HepG2 (cell line): ENCODE data around the gene DNAJC13. TPM values are rescaled to one million over a fixed set of nuclear protein-coding genes. Genes with fewer than 3 reads are reported as not detected.
A peak's percentile ranks its signal among the peaks of the same experiment; 100 is the strongest.

Experiments used
- ATF7 ChIP-seq, 2 experiments: fragments of 450-650 bp in 1 of 2; sonication (generic) in 1 of 2; formaldehyde crosslinking in 1 of 2; IDR thresholded peaks; 2 replicates each; pipeline versions ENCODE4 v1.4.0 to v1.6.1; 2016 to 2020; ENCODE audit warnings: antibody characterized with exemption in 1 of 2, mild to moderate bottlenecking in 1 of 2, missing genetic modification reagents in 1 of 2
- DR1 ChIP-seq: sonication (generic); formaldehyde crosslinking; IDR thresholded peaks from 2 replicates; pipeline ENCODE4 v1.8.0; 2021; ENCODE audit warnings: mild to moderate bottlenecking, missing genetic modification reagents, inconsistent platforms
- HNRNPL ChIP-seq: fragments of 200-400 bp; formaldehyde crosslinking; IDR thresholded peaks from 2 replicates; pipeline ENCODE4 v1.6.1; 2017; ENCODE audit warnings: mild to moderate bottlenecking, low read depth, low read length
- KLF6 ChIP-seq: IDR thresholded peaks from 2 replicates; pipeline ENCODE4 v1.8.0; 2016; ENCODE audit warnings: missing biosample characterization, missing genetic modification reagents
- POLR2G ChIP-seq: fragments of 200-400 bp; formaldehyde crosslinking; IDR thresholded peaks from 2 replicates; pipeline ENCODE4 v1.6.1; 2018; ENCODE audit warnings: mild to moderate bottlenecking, low read depth, low read length, moderate library complexity
- PRMT3 ChIP-seq: sonication (generic); formaldehyde crosslinking; IDR thresholded peaks from 2 replicates; pipeline ENCODE4 v1.8.1; 2022; ENCODE audit warnings: low read depth, mild to moderate bottlenecking, moderate library complexity, missing genetic modification reagents, borderline replicate concordance
- SRSF9 ChIP-seq: fragments of 200-400 bp; formaldehyde crosslinking; IDR thresholded peaks from 2 replicates; pipeline ENCODE4 v1.6.1; 2018; ENCODE audit warnings: borderline replicate concordance, mild to moderate bottlenecking, low read depth, low read length; ENCODE audit not compliant: insufficient read depth, poor library complexity, severe bottlenecking
- U2AF2 ChIP-seq: fragments of 200-400 bp; formaldehyde crosslinking; IDR thresholded peaks from 2 replicates; pipeline ENCODE4 v1.6.1; 2017; ENCODE audit warnings: low read depth, mild to moderate bottlenecking, low read length
- ZBTB21 ChIP-seq: sonication (generic); formaldehyde crosslinking; IDR thresholded peaks from 2 replicates; pipeline ENCODE4 v1.4.0; 2020; ENCODE audit warnings: missing genetic modification reagents
- ZNF331 ChIP-seq: sonication (generic); formaldehyde crosslinking; IDR thresholded peaks from 2 replicates; pipeline ENCODE4 v1.4.0; 2020; ENCODE audit warnings: missing genetic modification reagents
- ZNF432 ChIP-seq: sonication (generic); formaldehyde crosslinking; IDR thresholded peaks from 2 replicates; pipeline ENCODE4 v1.5.0; 2020; ENCODE audit warnings: missing genetic modification reagents, mild to moderate bottlenecking, borderline replicate concordance
- ZNF550 ChIP-seq: sonication (generic); formaldehyde crosslinking; IDR thresholded peaks from 2 replicates; pipeline ENCODE4 v1.4.0; 2020; ENCODE audit warnings: mild to moderate bottlenecking, missing genetic modification reagents, borderline replicate concordance
- ZNF556 ChIP-seq: sonication (generic); formaldehyde crosslinking; IDR thresholded peaks from 2 replicates; pipeline ENCODE4 v1.4.0; 2020; ENCODE audit warnings: mild to moderate bottlenecking, missing genetic modification reagents, borderline replicate concordance
- polyA plus RNA-seq, 8 experiments: library from polyadenylated mRNA; depleted of rRNA in 3 of 8; stranded (reverse) in 7 of 8; unstranded in 1 of 8; fragments of >200 nt; fragmentation: Illumina TruSeq in 4 of 8; extraction: Trizol in 4 of 8; gene quantifications; 2 replicates each; pipeline versions ENCODE4 v1.2.1 to v1.2.3, GENCODE V29; 2011 to 2016; ENCODE audit warnings: low read depth in 4 of 8, missing spikeins in 1 of 8, mixed read lengths in 1 of 8; ENCODE audit not compliant: insufficient read depth in 1 of 8
- total RNA-seq, 5 experiments: library from RNA; depleted of rRNA; stranded (reverse); fragments of >200 nt; fragmentation: Illumina TruSeq; extraction: Trizol; gene quantifications; 2 replicates each; pipeline ENCODE4 v1.2.3, GENCODE V29; 2016; ENCODE audit warnings: low read depth in 1 of 5
- TF ChIP-seq, protein P1 (sequence below): sonication (generic); formaldehyde crosslinking; IDR thresholded peaks from 2 replicates; pipeline ENCODE4 v1.4.0; 2020; ENCODE audit warnings: mild to moderate bottlenecking, missing genetic modification reagents
- TF ChIP-seq, protein P2 (sequence below): sonication (generic); formaldehyde crosslinking; IDR thresholded peaks from 2 replicates; pipeline ENCODE4 v1.4.0; 2020; ENCODE audit warnings: mild to moderate bottlenecking, missing genetic modification reagents

DNAJC13 gene
- total and polyA plus RNA-seq, 2 of the 13 experiments (the other 11 are each of a cell fraction or from before 2014, with no cell fraction given): 9.1 to 26.2 TPM

DNA sequence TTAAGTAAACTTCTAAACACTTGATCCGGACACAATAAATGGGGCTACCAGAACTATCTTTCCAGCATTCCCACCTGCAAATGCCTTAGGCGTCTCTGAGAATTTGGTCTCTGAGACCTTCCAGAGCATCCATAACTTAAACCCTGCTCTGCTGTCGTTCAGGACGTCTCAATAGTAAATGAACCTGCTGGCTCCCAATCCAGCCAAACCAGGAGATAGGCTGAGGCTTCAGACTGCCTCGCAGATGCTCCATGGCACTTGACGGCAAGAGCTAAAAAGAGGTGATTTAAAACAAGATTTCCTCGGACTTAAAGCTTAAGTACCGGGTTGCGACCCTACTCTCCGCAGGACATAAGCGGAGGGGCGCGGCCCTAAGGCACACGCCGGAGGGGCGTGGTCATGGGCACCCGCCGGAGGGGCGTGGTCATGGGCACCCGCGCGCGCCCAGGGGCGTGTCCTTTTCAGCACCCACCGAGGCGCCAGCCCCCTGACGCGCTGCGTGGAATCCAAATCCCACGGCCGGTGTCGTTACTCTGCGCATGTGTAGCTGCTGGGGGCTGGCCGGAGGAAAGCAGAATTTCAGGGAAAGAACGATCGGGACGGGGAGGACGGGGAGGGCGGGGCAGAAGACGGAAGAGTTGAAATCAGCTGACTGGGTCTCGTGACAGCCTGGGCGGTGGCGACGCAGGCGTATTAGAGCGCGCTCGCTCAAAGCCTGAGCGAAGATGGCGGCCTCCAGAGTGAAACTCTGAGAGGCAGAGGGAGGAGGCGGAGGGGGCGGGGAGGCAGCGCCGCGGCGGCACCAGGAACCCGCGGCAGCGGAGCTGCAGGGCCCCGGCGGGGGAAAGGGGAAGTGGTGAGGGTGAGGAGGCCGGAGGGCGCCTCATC lies at the start of gene DNAJC13 (continued):
- TF ChIP-seq SRSF9: no peak
- no peak for TF ChIP-seq ZNF432 (CRISPR knock-in tag)
- no peak for TF ChIP-seq U2AF2
- TF ChIP-seq KLF6: no peak
- TF ChIP-seq POLR2G: peak; percentile 85
- no peak for TF ChIP-seq ATF7 (IDR thresholded peaks at IDR 0.05)
- 0 out of 2 replicates have a peak, but pooled peaks have one; percentile 16 for TF ChIP-seq ATF7 (CRISPR knock-in tag; IDR thresholded peaks at IDR 0.05)
- TF ChIP-seq, protein P1, sequence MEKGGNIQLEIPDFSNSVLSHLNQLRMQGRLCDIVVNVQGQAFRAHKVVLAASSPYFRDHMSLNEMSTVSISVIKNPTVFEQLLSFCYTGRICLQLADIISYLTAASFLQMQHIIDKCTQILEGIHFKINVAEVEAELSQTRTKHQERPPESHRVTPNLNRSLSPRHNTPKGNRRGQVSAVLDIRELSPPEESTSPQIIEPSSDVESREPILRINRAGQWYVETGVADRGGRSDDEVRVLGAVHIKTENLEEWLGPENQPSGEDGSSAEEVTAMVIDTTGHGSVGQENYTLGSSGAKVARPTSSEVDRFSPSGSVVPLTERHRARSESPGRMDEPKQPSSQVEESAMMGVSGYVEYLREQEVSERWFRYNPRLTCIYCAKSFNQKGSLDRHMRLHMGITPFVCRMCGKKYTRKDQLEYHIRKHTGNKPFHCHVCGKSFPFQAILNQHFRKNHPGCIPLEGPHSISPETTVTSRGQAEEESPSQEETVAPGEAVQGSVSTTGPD (CRISPR knock-in tag): no peak
- TF ChIP-seq PRMT3: no peak
- 0 out of 2 replicates have a peak, but pooled peaks have one; percentile 48 for TF ChIP-seq ZNF556
- no peak for TF ChIP-seq ZBTB21 (CRISPR knock-in tag)
- no peak for TF ChIP-seq ZNF331
- TF ChIP-seq ZNF550 (CRISPR knock-in tag): no peak
- TF ChIP-seq, protein P2, sequence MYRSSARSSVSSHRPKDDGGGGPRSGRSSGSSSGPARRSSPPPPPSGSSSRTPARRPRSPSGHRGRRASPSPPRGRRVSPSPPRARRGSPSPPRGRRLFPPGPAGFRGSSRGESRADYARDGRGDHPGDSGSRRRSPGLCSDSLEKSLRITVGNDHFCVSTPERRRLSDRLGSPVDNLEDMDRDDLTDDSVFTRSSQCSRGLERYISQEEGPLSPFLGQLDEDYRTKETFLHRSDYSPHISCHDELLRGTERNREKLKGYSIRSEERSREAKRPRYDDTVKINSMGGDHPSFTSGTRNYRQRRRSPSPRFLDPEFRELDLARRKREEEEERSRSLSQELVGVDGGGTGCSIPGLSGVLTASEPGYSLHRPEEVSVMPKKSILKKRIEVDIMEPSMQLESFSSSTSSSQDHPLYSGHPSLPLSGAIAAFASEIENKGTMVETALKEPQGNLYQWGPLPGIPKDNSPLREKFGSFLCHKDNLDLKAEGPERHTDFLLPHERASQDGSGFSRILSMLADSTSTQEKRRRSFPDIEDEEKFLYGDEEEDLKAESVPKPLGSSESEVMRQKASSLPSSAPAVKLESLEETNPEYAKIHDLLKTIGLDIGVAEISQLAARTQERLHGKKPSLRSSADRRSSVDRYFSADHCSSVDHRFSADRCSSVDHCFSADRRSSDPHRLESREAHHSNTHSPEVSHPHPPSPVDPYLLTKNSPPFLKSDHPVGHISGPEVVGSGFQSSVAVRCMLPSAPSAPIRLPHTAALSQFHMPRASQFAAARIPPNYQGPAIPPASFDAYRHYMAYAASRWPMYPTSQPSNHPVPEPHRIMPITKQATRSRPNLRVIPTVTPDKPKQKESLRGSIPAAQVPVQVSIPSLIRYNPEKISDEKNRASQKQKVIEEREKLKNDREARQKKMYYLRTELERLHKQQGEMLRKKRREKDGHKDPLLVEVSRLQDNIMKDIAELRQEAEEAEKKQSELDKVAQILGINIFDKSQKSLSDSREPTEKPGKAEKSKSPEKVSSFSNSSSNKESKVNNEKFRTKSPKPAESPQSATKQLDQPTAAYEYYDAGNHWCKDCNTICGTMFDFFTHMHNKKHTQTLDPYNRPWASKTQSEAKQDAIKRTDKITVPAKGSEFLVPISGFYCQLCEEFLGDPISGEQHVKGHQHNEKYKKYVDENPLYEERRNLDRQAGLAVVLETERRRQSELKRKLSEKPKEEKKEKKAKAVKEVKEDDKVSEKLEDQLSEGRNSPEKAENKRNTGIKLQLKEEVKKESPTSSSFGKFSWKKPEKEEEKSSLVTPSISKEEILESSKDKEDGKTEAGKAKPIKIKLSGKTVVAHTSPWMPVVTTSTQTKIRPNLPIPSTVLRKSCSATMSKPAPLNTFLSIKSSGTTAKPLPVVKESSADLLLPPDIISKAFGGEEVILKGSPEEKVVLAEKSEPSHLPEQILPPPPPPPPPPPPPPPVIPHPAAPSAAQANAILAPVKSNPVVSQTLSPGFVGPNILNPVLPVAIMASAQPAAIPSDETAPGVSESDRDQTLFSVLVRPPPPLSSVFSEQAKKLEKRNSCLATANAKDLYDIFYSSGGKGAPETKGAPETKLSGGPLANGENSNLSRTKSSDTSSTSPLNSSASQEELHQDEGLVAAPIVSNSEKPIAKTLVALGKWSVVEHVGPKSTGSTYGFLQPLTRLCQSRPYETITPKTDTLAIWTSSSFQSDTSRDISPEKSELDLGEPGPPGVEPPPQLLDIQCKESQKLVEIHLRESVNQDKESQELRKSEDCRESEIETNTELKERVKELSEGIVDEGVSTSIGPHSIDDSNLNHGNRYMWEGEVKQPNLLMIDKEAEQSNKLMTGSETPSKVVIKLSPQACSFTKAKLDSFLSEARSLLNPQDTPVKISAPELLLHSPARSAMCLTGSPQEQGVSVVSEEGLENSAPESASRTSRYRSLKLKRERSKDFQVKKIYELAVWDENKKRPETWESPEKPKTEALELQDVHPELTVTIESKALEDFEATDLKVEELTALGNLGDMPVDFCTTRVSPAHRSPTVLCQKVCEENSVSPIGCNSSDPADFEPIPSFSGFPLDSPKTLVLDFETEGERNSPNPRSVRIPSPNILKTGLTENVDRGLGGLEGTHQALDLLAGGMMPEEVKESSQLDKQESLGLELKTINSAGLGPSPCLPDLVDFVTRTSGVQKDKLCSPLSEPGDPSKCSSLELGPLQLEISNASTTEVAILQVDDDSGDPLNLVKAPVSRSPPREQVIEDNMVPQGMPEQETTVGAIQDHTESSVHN (CRISPR knock-in tag): no peak
- no peak for TF ChIP-seq HNRNPL
- TF ChIP-seq DR1: peak; percentile 38; the same call in 1 of the 2 replicates
